Astrocyte of the spinal cord (primary cell): ENCODE results near the gene ULBP2.

Source experiments
- DNase-seq: peaks from one replicate; pipeline ENCODE4 v3.0.0; 2011; ENCODE audit warnings: low read depth, low spot score
- H3K4me3 ChIP-seq: 2 replicates; pipeline ENCODE4 v1.5.1; 2011; ENCODE audit warnings: low read depth, mild to moderate bottlenecking, low read length, moderate library complexity
- CTCF ChIP-seq: IDR thresholded peaks from 2 replicates; pipeline ENCODE4 v1.5.1; 2012; ENCODE audit warnings: low read depth, mild to moderate bottlenecking, low read length, inconsistent platforms
- in situ Hi-C: cut with HindIII; loops from 2 replicates; pipeline ENCODE4 v1.10.0; 2017; ENCODE audit warnings: low sequenced_read_pairs

The ULBP2 gene

GRCh38 chr6:149995235-149995750, 53.5 kb downstream of the ULBP2 start:
- no peak for DNase-seq
- in situ Hi-C loops = no loop called here
- no peak overlapping the region for H3K4me3 ChIP-seq
- no peak for TF ChIP-seq CTCF

- no peak overlapping the region for H3K4me3 ChIP-seq
- no peak for DNase-seq
- no peak for TF ChIP-seq CTCF
- in situ Hi-C loops = no loop called here
These were observed 54.2 kb downstream of the ULBP2 start for GRCh38 chr6:149995971-149996370.
